HG03135 (cell line): ENCODE measurements around the gene FAM193B.
"Not testable (repeated sequence)": the region's sequence is repeated elsewhere in the genome, so short reads cannot be mapped to it uniquely, and the experiment has no call there.

ENCODE experiments used
- ATAC-seq: cut with Tn5 transposase; IDR thresholded peaks from one replicate; pipeline ENCODE4 v1.9.1; 2021; ENCODE audit warnings: mild to moderate bottlenecking, moderate library complexity; ENCODE audit not compliant: unreplicated experiment

FAM193B gene

DNA sequence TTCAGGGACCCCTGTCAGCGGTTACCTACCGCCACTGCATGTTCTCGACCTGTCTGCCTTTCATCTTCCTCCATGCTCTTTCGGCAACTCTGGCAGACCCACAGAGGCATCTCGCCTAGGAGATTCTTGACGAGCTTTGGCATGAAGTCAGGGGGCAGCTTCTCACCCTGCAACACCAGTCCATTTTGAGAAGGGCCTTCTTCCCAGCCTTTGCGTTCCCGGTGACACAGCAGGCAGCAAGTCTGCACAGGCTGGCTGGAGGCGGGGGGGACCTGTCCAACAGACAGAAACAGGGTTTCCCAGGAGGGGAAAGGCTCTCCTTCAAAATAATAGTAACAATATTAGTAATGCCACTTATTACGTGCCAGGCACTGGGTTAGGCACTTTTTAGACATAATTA is 15.5 kb downstream of the FAM193B start:
- no peak for ATAC-seq

DNA sequence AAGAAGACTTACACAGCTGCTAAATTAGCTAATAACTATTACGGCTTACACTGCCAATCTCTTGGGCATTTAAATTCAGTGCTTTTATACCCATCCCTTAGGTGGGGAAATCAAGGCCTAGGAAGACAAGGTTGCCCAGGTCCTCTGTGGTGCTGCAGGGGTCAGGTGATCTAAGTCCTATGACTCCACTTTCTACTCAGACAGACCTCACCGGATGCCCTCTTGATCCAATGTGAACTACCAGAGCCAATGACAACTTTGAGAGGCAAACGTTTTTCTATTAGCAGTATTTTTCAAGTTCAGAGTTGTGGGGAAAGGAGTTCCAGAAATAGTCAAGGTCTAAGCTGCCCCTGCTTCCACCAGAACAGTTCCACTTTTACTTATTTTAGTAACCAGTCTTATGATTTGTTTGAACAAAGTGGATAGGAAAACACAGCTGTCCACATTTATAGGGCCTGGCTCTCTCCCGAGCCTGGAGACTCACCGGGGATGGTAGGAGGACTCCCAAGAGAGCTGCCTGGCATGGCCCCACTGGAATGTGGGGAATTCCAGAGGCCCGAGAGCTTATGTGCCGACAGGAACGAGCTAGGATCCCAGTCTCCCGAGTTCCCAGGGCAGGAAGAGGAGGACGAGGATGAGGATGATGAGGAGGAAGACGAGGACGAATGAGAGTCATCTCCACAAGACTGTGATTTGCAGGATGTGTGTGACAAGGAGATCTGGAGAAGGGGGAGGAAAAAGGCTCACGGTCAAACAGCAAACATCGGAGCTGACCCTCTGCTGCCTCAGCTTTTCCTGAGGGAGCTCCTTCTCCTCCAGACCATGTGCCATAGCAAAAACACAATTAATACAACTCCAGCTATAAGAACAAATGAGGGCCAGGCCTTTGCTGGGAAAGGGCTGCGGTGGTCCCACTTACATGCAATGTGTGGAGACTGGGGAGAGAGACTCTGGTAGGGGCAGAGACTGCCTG is 16.7 kb downstream of the FAM193B start:
- ATAC-seq, result no peak

DNA sequence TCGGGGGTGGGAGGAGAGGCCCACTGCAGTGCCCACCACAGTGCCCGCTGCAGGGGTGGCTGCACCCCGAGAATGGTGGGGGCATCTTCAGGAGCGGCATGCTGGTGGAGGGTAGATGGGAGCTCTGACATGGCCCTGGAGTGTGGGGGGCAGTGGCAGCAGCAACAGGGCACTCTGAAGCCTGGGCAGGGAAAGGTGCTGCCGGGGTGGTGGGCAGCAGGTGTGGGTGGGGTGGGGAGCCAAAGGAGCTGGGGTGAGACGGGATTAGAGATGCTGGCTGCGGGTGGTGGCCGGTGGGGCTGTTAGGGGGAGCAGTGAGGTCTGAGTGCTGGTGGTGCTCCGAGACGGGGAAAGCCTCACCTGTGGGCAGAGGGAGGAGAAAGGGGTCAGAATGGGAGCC is 18.0 kb downstream of the FAM193B start:
- ATAC-seq, result no peak

DNA sequence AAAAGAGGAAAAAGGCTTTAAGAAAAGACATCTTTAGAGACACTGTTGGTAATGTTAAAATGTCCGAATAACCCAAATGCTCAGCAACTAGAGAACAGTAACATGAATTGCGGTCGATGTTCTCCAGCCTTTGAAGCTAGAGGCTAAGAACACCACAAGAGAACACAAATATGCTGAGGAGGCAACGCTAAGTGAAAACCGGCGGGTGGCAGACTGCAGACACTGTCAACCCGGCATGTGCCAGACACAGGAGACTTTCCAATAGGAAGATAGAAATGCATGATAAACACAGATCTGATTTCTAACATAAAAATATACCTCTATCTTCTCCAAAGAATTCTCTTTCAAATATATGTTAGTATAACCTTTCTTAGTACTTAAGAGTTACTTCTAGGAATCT is 19.2 kb downstream of the FAM193B start:
- no peak for ATAC-seq

DNA sequence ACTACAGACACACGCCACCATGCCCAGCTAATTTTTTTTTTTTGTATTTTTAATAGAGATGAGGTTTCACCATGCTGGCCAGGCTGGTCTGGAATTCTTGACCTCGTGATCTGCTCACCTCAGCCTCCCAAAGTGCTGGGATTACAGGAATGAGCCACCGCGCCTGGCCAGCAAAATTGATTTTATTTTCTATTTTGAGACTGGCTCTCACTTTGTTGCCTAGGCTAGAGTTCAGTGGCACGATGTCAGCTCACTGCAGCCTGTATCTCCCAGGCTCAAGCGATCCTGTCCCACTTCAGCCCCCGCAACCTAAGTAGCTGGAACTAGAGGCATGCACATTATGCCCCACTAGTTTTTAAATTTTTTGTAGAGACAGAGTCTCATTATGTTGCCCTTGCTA is 19.9 kb downstream of the FAM193B start:
- not testable (repeated sequence) for ATAC-seq

DNA sequence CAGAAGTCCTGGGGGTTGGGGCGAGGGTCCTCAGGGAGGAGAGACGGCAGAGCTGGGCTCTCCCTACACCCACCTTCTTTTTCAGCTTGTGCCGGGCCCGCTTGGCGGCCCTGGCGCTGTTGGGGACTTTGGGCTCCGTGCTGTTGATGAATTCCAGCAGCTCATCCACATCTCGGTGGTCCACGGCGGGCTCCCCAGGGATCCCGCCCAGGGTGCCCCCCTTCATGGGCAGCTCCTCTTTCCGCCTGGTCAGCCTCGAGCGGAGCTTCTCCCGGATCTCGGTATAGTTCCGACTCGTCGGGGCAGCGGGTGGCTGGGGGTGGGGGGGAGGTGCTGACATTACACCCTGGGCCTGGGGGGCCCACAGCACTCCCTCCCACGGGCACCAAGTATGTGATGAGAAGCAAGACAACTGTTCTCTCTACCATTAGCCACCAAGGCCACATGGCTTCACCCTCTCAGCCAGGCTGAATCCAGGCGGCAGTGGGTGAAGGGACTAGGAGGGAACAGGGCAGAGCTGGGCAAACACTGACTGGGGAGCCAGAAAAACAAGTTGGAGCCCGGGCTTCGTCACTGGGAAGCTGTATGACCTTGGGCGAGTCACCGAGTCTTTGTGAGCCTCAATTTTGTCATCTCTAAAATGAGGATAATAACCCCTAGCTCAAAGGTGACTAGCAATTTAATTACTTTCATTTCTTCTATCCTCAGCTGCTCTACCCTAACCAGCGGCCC is 23.0 kb downstream of the FAM193B start:
- no peak for ATAC-seq

DNA sequence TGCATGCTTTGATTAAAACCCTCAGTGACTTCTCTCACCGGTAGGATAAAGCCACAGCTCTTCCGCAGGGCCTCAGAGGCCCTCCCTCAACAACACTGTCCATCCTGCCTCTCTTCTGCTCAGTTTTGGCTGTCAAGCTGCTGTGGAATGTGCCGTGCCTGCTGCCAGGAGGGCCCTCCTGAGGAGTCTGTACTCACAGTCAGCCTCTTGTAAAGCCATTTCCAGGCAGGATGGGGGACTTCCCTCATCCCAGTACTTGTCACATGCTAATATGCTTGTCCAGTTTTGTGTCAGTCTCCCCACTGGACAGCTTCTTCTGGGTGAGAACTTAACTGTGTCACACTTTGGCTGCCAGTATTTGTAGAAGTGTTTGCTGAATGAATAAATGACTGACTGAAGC is 23.7 kb downstream of the FAM193B start:
- no peak for ATAC-seq

DNA sequence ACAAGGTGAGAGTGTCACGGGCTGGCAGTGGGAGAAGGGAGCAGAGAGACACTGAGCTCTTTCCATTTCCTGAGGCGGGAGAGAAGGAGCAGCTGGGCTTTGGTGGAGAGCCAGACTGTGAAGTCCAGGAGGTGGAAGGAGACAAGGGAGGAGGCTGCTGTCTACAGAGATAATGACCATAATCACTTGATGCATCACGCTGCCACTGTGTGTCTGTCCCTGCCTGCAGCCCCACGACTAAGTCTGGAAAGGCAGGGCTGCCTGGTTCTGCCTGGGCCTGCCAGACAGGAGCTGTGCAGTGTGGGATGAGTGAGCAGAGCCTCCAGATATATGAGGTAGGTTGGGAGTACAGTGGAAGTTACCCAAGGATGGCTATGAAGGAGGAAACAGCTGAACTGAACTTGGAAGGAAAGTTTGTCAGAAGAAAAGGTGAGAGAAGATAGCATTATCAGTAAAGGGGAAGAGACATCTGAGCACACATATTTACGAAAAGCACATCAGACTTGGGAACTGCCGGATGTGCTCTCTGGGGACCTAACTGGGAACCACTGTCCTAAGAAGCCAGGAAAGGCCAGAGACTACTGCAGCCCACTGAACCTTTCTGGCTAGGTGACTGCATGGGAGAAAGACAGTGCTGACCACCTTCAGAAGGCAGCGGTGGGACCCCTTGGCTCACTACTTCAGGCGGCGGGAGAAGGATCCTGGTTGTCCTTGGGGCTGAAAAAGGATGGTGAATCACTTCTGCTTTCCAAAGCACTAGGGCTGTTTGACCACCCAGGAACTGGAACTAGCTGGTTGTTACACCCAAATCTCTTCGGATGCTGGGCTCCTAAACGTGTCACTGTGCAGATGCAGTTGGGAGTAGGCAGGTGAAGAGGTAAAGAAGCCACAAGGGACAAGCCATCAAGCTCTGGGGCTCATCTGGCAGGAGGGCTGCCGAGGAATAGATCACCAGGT is 24.8 kb downstream of the FAM193B start:
- no peak for ATAC-seq

DNA sequence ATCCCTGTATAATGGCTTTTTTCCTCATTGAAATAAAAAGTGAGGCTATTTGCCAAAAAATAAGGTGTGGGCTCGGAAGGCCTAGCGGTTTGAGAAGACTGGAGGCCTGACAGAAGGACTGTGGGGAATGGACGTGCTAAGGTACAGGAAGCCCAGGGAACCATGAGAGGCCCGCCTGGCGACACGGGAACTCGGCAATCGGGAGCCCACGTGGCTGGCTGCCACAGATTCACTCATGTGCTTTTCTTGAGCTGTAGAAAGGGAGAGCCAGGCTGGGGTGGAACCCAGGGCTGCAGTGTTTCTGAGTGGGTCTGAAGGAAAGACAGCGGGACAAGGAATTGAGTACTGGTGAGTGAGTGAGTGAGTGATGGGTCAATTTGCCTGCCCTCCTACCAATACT is 25.7 kb downstream of the FAM193B start:
- no peak for ATAC-seq

DNA sequence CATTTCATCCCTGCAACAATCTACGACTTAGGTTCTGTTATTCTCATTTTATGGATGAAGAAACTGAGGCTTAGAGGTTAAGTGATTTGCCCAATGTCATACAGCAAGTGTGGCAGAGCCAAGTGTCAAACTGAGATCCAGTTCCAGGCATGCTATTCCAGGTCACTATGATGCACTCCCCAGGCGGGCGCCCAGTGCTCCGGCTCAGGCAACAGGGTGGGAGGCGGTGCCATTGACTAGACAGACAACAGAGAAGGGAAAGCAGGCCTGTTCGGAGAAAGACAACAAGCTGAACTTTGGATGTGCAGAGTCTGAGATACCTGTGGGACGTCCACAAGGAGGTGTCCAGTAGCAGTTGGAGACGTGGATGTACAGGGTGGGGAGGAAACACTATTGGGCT is 26.8 kb downstream of the FAM193B start:
- no peak for ATAC-seq

DNA sequence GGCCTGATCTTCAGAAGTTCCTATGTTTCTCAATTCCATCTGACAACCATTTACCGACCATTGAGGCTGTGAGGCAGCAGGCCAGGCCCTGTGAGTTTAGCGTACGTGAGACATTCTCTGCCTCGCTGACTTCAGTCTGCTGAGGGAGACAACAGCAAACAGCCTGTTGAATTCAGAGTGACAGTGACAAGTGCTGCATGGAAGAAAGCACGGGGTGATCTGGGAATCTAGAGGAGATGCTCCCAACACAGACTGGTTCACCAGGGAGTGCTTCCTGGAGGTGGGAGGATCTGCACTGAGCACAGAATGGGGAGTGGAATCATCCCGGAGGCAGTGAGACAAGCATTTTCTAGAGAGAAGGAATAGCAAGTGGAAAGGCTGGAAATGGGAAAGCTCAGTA is 27.6 kb downstream of the FAM193B start:
- no peak for ATAC-seq

DNA sequence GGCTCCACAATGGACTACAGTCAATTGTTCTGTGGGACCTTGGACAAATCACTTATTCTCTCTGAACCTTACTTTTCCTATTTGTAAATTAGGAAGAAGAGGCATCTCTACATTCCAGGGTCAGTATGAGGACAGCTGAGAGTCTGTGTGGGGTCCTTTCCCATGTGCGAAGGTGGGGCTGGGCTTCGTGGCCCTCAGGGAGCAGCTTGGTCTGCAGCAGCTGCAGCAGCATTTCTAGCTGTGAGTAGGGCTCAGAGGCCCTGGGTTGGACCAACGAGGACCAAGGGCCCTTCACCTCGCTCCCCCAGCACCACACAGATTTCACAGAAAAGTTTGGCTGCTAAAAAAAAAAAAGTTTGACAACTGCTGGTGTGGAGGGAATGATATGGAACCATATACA is 28.2 kb downstream of the FAM193B start:
- ATAC-seq, result no peak

DNA sequence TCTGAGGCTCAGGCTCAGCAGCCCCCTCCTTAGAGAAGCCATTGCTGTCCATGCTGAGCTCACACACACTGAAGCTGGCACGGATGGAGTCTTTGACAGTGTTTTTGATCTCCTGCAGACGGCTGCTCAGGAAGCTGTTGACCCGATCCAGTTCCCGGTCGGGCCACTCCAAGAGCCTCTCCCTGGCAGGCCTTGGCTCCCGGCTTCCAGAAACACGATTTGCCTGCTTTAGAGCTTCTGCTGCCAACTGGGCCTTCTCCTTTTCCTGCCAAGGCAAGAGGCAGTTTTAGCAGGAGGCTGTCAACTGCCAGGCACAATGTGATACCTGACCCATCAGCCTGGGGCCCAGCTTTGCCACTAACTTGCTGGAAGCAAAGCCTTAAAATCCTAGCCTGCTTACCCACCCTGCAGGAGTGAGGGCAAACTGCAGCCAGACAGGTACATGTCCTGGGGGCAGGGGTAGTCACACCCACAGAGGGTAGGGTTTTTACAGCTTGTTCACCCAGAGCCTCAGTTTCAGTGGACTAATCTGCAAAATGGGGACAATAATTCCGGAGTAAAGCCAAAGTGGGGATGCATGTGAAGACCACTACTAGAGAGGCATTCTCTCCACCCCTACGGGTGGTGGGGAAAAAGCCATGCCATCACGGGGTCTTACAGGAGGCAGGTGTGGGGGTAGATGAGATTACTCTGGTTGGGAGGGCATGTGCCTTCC is 29.3 kb downstream of the FAM193B start:
- no peak for ATAC-seq

DNA sequence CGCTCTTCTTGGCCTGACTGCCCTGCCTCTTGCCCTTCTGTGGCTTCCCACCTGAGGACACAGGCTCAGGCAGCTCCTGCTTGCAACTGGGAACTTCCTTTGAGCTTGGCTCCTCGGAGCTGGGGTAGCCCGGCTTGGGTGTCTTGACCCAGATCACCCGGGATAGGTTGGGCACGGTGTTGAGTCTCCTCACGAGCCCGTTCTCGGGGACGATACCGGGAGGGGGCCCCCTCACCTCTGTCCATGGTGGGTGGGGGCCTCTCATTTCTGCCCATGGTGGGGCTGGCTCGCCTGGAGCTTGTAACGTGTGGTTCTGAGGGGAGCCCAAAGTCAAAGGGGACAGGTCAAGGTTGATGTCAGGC is 29.8 kb downstream of the FAM193B start:
- ATAC-seq, result no peak

DNA sequence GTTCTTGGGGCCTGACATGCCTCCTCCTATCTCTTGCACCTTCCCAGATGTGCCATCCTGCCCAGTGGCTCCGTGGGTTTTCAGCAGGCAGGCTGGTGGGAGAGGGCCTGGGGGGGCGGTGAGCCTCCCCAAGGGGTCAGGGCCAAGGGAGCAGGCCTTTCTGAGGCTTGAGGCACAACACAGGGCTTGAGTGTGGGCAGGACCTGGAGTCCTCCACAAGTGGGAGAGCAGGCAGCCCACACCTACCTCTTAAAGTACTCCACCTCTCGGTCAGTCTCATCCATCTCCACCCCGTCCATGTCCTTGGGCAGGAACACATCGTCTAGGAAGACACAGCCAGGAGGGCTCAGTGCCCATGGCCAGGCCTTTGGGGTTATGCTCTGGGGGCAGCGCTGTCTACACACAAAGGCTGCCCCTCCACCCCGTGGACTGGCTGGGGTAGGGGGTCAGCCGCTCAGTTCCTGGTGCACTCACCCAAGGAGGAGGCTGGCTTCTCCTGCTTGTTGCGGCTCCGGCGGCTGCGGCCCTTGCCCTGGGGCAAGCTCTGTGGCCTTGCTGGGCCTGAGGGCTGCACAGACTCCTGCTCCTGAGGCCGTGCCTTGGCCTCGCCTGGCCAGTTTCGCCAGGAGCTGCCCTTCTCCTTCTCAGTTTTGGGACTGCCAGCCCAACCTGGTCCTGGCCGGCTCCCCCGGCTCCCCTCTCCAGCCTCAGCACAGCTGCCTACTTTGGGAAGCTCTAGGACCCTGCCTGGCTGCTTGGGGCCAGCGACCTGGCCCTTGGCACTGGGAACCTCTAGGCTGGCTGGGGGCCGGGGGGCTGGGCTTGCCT is 30.4 kb downstream of the FAM193B start:
- ATAC-seq, result no peak

DNA sequence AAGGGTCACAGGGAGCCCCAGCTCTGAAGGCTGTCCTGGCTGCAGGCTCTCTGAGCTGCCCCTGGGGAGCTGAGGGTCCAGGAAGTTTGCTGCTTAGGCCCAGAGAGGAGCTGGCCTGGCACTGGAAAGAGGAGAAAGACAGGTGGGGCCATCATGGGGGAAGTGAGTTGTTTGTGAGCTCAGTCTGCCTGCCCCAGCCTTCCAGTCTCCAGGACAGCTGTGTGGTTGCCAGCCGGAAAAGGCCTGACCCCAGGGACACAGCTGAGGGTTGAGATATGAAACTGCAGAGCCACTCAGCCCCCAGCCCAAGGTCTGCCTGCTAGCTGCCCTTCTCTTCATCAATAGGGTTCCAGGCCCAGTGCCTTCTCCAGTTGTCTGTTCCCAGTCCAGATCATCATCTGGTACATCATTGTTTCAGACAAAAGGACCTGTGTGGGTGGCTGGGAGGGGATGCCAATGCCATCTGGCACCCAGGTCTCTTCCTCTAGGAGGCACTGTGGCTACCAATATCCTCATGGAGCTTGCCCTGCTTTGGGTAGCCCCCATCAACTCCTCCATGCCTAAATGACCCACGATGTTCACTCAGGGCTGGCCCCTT is 33.3 kb downstream of the FAM193B start:
- no peak for ATAC-seq

DNA sequence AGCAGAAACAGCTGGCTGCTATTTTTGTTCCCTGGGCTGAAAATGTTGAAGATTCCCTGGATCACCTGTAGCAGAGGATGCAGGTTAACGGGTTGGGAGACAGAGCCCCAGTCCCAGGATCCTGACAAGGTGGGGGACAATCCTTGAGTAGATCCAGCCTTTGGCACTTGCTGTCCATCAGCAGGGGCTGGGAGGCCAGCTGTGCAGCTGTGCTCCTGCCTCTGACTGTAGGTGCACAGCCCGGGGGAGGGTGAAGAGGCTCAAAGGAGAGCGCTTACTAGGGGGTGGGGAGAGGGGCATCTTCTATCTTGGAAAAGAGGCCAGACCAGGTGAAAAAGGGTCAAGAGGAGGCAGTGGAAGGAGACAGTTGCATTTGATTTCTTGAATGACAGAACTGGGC is 34.1 kb downstream of the FAM193B start:
- no peak for ATAC-seq

DNA sequence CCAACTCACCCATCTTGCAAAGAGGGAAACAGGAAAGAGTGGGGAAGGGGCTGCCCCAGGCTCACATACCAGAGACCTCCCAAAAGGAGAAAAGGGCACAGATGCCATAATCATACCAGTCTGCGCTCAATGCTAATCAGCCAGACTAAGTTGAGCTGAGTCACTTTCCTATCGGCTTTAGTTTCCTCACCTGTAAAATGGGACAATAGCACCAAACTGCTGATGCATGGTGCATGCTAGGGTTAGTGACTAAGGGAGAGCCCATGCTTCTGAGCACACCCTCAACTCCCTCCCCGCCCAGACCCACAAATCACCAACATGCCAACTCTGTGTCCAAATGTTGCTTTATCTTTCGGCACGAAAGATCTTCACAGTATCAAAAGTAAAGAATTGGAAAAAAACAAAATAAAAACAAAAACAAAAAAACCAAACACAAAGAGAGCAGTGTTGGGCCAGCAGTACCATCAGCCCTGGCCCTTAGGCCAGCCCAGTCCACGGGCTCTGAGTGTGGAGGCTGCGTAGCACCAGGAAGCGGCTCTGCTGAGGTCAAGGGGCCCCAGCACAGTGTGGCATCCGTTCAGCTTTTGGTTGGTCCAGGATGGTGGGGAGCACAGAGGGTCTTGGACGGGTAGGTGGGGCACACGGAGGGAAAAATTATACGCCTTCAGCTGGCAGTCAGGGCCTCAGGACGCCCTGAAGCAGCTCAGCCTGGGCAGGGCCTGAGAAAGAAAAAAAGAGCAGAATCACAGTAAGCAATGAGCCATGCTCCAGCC is 34.7 kb downstream of the FAM193B start:
- ATAC-seq, result no peak
